Renal pelvis (tissue), 4 donors: ENCODE data around the gene NDST3. TPM values are rescaled to one million over a fixed set of nuclear protein-coding genes. Genes with fewer than 3 reads are reported as not detected.

Source experiments
- DNase-seq: peaks from one replicate; pipeline ENCODE4 v3.0.0-alpha.2; 2013
- polyA plus RNA-seq, 3 donors: library from polyadenylated mRNA; unstranded; fragments of 120-200 nt; gene quantifications; one replicate each; pipeline ENCODE4 v1.2.1, GENCODE V29; 2013; ENCODE audit not compliant: insufficient read length in 3 of 3

NDST3 gene
- polyA plus RNA-seq, 3 donors = 2.4 to 3.0 (median 2.4) TPM

- no peak for DNase-seq
Observed at GRCh38 chr4:118076958-118077766, 42.9 kb downstream of the NDST3 start.

- no peak for DNase-seq
Observed at GRCh38 chr4:118077767-118078105, 43.5 kb downstream of the NDST3 start.

GRCh38 chr4:118081434-118081833 is 47.1 kb downstream of the NDST3 start:
- DNase-seq = no peak

GRCh38 chr4:118082182-118082581 is 47.9 kb downstream of the NDST3 start:
- no peak for DNase-seq

GRCh38 chr4:118085700-118086099 is 51.4 kb downstream of the NDST3 start:
- no peak for DNase-seq

- no peak for DNase-seq
Observed at GRCh38 chr4:118086344-118086743, 52.1 kb downstream of the NDST3 start.

- no peak for DNase-seq
Observed at GRCh38 chr4:118087366-118087765, 53.1 kb downstream of the NDST3 start.

GRCh38 chr4:118099106-118099505 is 64.8 kb downstream of the NDST3 start:
- no peak for DNase-seq

GRCh38 chr4:118102195-118102594 is 67.9 kb downstream of the NDST3 start:
- DNase-seq = no peak

- no peak for DNase-seq
Observed at GRCh38 chr4:118112117-118113046, 78.1 kb downstream of the NDST3 start.

- DNase-seq = no peak
Observed at GRCh38 chr4:118113220-118113619, 78.9 kb downstream of the NDST3 start.

- DNase-seq = no peak
Observed at GRCh38 chr4:118114720-118115119, 80.4 kb downstream of the NDST3 start.

- DNase-seq = no peak
Observed at GRCh38 chr4:118120120-118120760, 86.0 kb downstream of the NDST3 start.

- DNase-seq = no peak
Observed at GRCh38 chr4:118124997-118125396, 90.7 kb downstream of the NDST3 start.

GRCh38 chr4:118139241-118139640 is 105.0 kb downstream of the NDST3 start:
- DNase-seq = no peak

GRCh38 chr4:118141240-118141639 is 107.0 kb downstream of the NDST3 start:
- no peak for DNase-seq

GRCh38 chr4:118154649-118155048 is 120.4 kb downstream of the NDST3 start:
- no peak for DNase-seq

- DNase-seq = no peak
Observed at GRCh38 chr4:118155516-118155915, 121.2 kb downstream of the NDST3 start.

GRCh38 chr4:118158763-118159375 is 124.6 kb downstream of the NDST3 start:
- no peak for DNase-seq

- DNase-seq = no peak
Observed at GRCh38 chr4:118167306-118167705, 133.0 kb downstream of the NDST3 start.

- no peak for DNase-seq
Observed at GRCh38 chr4:118171381-118171780, 137.1 kb downstream of the NDST3 start.

- no peak for DNase-seq
Observed at GRCh38 chr4:118173126-118173525, 138.8 kb downstream of the NDST3 start.
